22Rv1 (cell line): Measurements from ENCODE around the gene GABPB1.
"Not testable (repeated sequence)": the region's sequence is repeated elsewhere in the genome, so short reads cannot be mapped to it uniquely, and the experiment has no call there.

Experiments used
- H3K27ac ChIP-seq: fragments of 450-650 bp; 2 replicates; pipeline ENCODE4 v1.5.1; 2017
- ZFX ChIP-seq: fragments of 450-650 bp; IDR thresholded peaks from 2 replicates; pipeline ENCODE4 v1.6.1; 2017; ENCODE audit warnings: antibody characterized with exemption, borderline replicate concordance
- TF ChIP-seq, protein P1 (sequence below): fragments of 450-650 bp; IDR thresholded peaks from 2 replicates; pipeline ENCODE4 v1.5.1; 2017; ENCODE audit warnings: mild to moderate bottlenecking

GABPB1 gene

DNA sequence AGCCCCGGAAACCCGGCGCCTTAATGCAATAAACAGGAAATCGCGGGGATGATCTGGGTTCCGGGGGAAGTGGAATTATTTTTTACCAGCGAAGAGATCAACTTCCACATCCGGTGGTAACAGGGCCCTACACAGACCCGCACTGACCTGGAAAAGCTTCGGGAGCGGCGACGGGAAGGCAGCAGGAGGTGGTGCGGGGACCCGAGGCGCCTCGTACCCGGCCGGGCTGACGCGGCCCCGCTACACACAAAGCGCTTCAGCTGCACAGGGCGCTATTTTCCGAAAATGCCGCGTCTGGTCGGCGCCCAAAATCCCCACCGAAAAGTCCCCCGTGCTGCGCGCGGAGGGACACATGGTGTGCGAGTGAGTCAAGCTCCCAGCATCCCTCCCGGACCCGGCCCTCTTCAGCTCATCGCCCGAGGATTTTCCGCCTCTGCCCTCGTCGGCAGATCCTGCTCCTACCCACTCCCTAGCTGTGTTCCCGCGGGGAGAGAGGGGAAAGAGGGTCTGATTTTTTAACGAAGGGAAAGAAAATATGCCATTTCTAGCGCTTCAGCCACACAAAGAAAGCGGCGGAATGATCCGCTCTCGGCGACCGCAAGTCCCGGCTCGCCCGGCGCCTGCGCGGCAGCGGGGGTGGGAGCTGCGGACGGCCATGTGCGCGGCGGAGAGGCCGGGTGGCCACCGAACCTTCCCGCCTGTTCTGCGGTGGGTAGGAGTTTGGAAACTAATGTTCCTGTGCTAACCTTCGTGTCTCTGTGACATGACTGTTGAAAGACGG lies at the start of gene GABPB1:
Gene GABPB1, minus strand, starts transcription at position 361 of the 781 bp plus-strand sequence. CDS start 45,400 bp downstream, outside the sequence.
- peak within 1 kb of the TSS; percentile 95 for H3K27ac ChIP-seq
- TF ChIP-seq ZFX: no peak
- TF ChIP-seq, protein P1, sequence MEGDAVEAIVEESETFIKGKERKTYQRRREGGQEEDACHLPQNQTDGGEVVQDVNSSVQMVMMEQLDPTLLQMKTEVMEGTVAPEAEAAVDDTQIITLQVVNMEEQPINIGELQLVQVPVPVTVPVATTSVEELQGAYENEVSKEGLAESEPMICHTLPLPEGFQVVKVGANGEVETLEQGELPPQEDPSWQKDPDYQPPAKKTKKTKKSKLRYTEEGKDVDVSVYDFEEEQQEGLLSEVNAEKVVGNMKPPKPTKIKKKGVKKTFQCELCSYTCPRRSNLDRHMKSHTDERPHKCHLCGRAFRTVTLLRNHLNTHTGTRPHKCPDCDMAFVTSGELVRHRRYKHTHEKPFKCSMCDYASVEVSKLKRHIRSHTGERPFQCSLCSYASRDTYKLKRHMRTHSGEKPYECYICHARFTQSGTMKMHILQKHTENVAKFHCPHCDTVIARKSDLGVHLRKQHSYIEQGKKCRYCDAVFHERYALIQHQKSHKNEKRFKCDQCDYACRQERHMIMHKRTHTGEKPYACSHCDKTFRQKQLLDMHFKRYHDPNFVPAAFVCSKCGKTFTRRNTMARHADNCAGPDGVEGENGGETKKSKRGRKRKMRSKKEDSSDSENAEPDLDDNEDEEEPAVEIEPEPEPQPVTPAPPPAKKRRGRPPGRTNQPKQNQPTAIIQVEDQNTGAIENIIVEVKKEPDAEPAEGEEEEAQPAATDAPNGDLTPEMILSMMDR: no peak

DNA sequence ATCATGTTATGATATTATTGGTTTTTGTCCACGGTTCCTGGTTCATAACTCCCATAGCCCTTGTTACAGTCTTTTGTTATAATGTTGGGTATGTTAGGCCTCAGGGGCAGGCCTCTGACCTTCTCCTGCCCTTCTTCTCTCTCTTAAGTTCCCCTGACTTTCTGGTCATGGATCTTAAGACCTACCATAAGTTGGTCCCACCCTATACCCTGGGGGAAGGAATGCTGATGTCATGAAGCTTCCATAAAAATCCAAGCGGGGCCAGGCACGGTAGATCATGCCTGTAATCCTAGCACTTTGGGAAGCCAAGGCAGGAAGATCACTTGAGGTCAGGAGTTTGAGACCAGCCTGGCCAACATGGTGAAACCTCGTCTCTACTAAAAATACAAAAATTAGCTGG lies 36.6 kb upstream of the GABPB1 start:
- H3K27ac ChIP-seq: not testable (repeated sequence)

DNA sequence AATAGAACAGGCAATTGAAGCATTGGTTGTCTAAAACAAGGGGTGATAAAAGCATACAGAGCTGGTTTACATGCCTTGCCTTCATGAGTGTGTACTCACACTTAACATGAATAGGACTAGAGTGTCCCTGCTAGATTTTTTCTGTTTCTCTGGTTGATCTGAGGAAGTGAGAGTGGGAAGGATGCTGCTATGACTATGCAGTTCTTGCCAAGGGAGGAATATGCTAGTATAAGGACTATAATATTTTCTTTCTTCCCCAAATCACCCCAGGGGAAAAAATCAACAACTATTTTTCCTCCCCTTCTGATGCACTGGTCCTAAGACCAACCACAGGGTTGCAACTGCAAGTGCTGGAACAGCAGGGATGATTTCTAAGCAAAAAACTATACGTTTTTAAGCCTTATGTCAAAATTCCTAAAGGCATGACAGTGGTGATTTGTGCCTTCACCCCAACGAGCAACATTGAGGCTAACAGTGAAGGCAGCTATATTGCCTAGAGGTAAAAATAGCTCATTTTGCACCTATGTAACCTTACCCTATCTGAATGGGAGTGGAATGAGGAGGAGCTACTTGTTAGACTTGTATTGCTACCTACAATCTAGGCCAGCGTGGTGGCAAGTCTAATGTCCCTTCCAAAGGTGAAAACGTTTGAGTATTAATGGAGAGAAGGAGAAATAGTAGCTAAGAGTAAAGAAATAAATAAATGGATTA lies 35.7 kb upstream of the GABPB1 start:
- no peak for TF ChIP-seq ZFX
- TF ChIP-seq, protein P1: no peak
- no peak overlapping the region for H3K27ac ChIP-seq

DNA sequence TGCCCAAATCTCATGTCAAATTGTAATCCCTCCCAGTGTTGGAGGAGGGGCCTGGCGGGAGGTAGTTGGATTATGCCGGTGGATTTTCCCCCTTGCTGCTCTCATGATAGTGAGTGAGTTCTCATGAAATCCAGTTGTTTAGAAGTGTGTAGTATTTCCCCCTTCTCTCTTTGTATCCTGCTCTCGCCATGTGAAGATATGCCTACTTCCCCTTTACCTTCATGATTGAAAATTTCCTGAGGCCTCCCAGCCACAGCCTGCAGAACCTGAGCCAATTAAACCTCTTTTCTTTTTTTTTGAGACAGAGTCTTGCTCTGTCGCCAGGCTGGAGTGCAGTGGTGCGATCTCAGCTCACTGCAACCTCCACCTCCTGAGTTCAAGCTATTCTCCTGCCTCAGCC lies 27.4 kb upstream of the GABPB1 start:
- H3K27ac ChIP-seq: not testable (repeated sequence)

DNA sequence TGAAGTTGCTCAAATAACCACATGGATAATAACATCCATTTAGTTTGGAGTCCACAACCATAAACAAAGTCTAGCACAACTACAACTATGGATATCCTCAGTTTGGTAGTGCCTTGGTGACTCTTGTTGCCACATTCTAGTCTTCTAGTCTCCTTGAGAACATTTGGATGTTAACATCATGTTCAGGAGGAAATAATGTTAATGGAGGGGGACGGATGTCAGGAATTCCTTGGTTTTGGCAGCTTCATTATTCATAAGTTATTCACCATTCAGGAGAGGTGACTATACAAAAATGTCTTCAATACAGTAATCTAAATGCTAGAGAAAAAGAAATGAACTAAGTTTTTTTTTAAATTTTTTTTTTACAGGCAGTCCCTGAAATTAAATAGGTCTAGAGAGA lies 26.4 kb upstream of the GABPB1 start:
- no peak overlapping the region for H3K27ac ChIP-seq
- TF ChIP-seq, protein P1: no peak
- TF ChIP-seq ZFX: no peak

DNA sequence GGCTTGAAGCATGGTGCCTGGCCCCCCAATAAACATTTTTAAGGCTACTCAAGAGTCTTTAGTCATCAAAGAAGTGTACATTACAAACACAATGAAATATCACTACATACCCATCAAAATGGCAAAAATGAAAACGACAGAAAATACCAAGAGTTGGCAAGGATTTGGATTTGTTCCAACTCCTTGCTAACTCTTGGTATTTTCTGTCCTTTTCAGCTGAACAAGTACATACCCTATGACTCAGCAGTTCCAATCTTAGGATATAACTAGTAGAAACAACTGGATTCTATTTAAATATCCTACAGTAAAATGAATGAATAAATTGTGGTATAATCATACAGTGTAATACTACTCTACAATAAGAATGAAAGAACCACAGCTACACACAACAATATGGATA lies 25.1 kb upstream of the GABPB1 start:
- no peak for TF ChIP-seq ZFX
- TF ChIP-seq, protein P1: no peak
- no peak overlapping the region for H3K27ac ChIP-seq

DNA sequence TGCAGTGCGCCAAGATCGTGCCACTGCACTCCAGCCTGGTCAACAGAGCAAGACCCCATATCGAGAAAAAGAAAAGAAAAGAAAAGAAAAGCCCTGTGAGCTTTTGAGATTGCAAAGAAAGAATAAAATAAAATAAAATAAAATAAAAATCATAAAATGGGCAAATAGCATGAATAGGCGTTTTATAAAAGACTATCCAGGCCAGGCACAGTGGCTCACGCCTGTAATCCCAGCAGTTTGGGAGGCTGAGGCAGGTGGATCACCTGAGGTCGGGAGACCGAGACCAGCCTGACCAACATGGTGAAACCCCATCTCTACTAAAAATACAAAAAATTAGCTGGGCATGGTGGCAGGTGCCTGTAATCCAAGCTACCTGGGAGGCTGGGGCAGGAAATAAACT lies 24.4 kb upstream of the GABPB1 start:
- not testable (repeated sequence) for H3K27ac ChIP-seq

DNA sequence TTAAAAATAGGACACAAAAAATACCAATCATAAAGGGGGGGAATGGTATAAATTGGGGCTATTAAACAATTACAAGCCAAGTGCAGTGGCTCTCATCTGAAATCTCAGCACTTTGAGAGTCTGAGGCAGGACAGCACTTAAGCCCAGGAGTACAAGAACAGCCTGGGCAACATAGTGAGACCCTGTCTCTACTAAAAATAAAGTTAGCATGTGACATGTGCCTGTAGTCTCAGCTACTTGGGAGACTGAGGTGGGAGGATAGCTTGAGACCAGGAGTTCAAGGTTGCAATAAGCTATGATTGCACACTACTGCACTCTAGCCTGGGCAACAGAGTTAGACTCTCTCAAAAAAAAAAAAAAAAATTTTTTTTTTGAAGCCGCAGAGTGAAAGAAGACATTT lies 23.8 kb upstream of the GABPB1 start:
- TF ChIP-seq ZFX: no peak
- TF ChIP-seq, protein P1: no peak
- H3K27ac ChIP-seq: no peak overlapping the region
